Measurements from ENCODE around the gene ADGRG3. TPM values are rescaled to one million over a fixed set of nuclear protein-coding genes. Genes with fewer than 3 reads are reported as not detected.

ADGRG3 gene
- total RNA-seq, result 10 to 100 TPM in 1 of 2 donors, 1 to 10 TPM in 1; 6.8 to 10.4 TPM
- long read RNA-seq, donor 1, result 0 reads
- long read RNA-seq, donor 2, transcript ADGRG3-201 (12 exons, 2,728 nt), result major isoform, 8 of 20 reads
- long read RNA-seq, donor 2, partial matches to known transcripts, result 9 of 20 reads
- long read RNA-seq, donor 2, other reads (novel, unspliced or antisense), result 3 of 20 reads

- intact Hi-C loops (cut with DNase I), result loop anchor here in 1 of 2 donors (1.0 kb wide), 1 partner anchor 40 kb away; no protein-coding TSS in a partner anchor
- no peak for DNase-seq (ENCODE audit: low spot score)
These were observed at the start of gene ADGRG3 for GRCh38 chr16:57668263-57668571. Gene ADGRG3 (plus strand): TSS chr16:57668306. CDS start chr16:57668348, 42 bp downstream.

- DNase-seq (ENCODE audit: low spot score), result no peak
- intact Hi-C loops (cut with DNase I), result no loop called here
These were observed 48.9 kb upstream of the ADGRG3 start for GRCh38 chr16:57619133-57619605.

- peak; percentile 71 for DNase-seq (ENCODE audit: low spot score)
- intact Hi-C loops (cut with DNase I), result no loop called here
These were observed 48.3 kb upstream of the ADGRG3 start for GRCh38 chr16:57619606-57620334.

GRCh38 chr16:57620335-57621231, 47.5 kb upstream of the ADGRG3 start:
- DNase-seq (ENCODE audit: low spot score), result peak; percentile 72
- intact Hi-C loops (cut with DNase I), result no loop called here

- intact Hi-C loops (cut with DNase I), result no loop called here
- peak; percentile 64 for DNase-seq (ENCODE audit: low spot score)
These were observed 46.4 kb upstream of the ADGRG3 start for GRCh38 chr16:57621521-57622271.

GRCh38 chr16:57622361-57623250, 45.5 kb upstream of the ADGRG3 start:
- DNase-seq (ENCODE audit: low spot score), result peak; percentile 73
- intact Hi-C loops (cut with DNase I), result no loop called here

GRCh38 chr16:57623251-57624043, 44.7 kb upstream of the ADGRG3 start:
- intact Hi-C loops (cut with DNase I), result no loop called here
- no peak for DNase-seq (ENCODE audit: low spot score)

- no peak for DNase-seq (ENCODE audit: low spot score)
- intact Hi-C loops (cut with DNase I), result no loop called here
These were observed 43.9 kb upstream of the ADGRG3 start for GRCh38 chr16:57624044-57624688.

- no peak for DNase-seq (ENCODE audit: low spot score)
- intact Hi-C loops (cut with DNase I), result no loop called here
These were observed 43.2 kb upstream of the ADGRG3 start for GRCh38 chr16:57624806-57625500.

- intact Hi-C loops (cut with DNase I), result no loop called here
- no peak for DNase-seq (ENCODE audit: low spot score)
These were observed 41.5 kb upstream of the ADGRG3 start for GRCh38 chr16:57626420-57627170.

- intact Hi-C loops (cut with DNase I), result no loop called here
- no peak for DNase-seq (ENCODE audit: low spot score)
These were observed 40.8 kb upstream of the ADGRG3 start for GRCh38 chr16:57627184-57627871.

- peak; percentile 94 for DNase-seq (ENCODE audit: low spot score)
- intact Hi-C loops (cut with DNase I), result no loop called here
These were observed 39.9 kb upstream of the ADGRG3 start, which contains the start of gene ADGRG1 for GRCh38 chr16:57628008-57628781. Gene ADGRG1 (plus strand): TSS chr16:57628630. CDS start chr16:57650288, 21,658 bp downstream.

GRCh38 chr16:57628783-57629293, 39.3 kb upstream of the ADGRG3 start:
- intact Hi-C loops (cut with DNase I), result no loop called here
- DNase-seq (ENCODE audit: low spot score), result no peak

Data from posterior vena cava (tissue), 2 donors.